ENCODE measurements around the gene SOD1. TPM values are rescaled to one million over a fixed set of nuclear protein-coding genes. Genes with fewer than 3 reads are reported as not detected.
"Not testable (repeated sequence)": the region's sequence is repeated elsewhere in the genome, so short reads cannot be mapped to it uniquely, and the experiment has no call there.

Gene SOD1
- total RNA-seq, 1 donor from 2014 or later: 206 TPM

- not testable (repeated sequence) for DNase-seq (ENCODE audit: low read depth)
These were observed 4.5 kb upstream of the SOD1 start for GRCh38 chr21:31654821-31655580.

GRCh38 chr21:31656199-31657095 lies 3.0 kb upstream of the SOD1 start:
- no peak for DNase-seq (ENCODE audit: low read depth)

GRCh38 chr21:31658053-31658452 lies 1.4 kb upstream of the SOD1 start:
- DNase-seq (ENCODE audit: low read depth): no peak

GRCh38 chr21:31659286-31659535 lies 282 bp upstream of the SOD1 start:
- DNase-seq (ENCODE audit: low read depth): no peak

- no peak for DNase-seq (ENCODE audit: low read depth)
These were observed 719 bp downstream of the SOD1 start for GRCh38 chr21:31660259-31660565.

- no peak for DNase-seq (ENCODE audit: low read depth)
These were observed 1.1 kb downstream of the SOD1 start for GRCh38 chr21:31660591-31660990.

GRCh38 chr21:31663584-31664249 lies 4.2 kb downstream of the SOD1 start:
- DNase-seq (ENCODE audit: low read depth): no peak

- DNase-seq (ENCODE audit: low read depth): no peak
These were observed 5.9 kb downstream of the SOD1 start for GRCh38 chr21:31665397-31665796.

- DNase-seq (ENCODE audit: low read depth): not testable (repeated sequence)
These were observed 6.4 kb downstream of the SOD1 start for GRCh38 chr21:31665869-31666268.

GRCh38 chr21:31666445-31667010 lies 7.0 kb downstream of the SOD1 start:
- DNase-seq (ENCODE audit: low read depth): no peak

- no peak for DNase-seq (ENCODE audit: low read depth)
These were observed 7.6 kb downstream of the SOD1 start for GRCh38 chr21:31667132-31667531.

- no peak for DNase-seq (ENCODE audit: low read depth)
These were observed 8.1 kb downstream of the SOD1 start for GRCh38 chr21:31667639-31668038.

GRCh38 chr21:31668651-31669491 lies 9.4 kb downstream of the SOD1 start:
- no peak for DNase-seq (ENCODE audit: low read depth)

GRCh38 chr21:31670070-31670469 lies 10.6 kb downstream of the SOD1 start:
- no peak for DNase-seq (ENCODE audit: low read depth)

GRCh38 chr21:31671146-31671716 lies 11.7 kb downstream of the SOD1 start:
- no peak for DNase-seq (ENCODE audit: low read depth)

- DNase-seq (ENCODE audit: low read depth): no peak
These were observed 12.4 kb downstream of the SOD1 start for GRCh38 chr21:31671931-31672330.

GRCh38 chr21:31673321-31673912 lies 13.9 kb downstream of the SOD1 start:
- DNase-seq (ENCODE audit: low read depth): no peak

- no peak for DNase-seq (ENCODE audit: low read depth)
These were observed 15.8 kb downstream of the SOD1 start for GRCh38 chr21:31675318-31675717.

- no peak for DNase-seq (ENCODE audit: low read depth)
These were observed 16.5 kb downstream of the SOD1 start for GRCh38 chr21:31675960-31676359.

- no peak for DNase-seq (ENCODE audit: low read depth)
These were observed 17.6 kb downstream of the SOD1 start for GRCh38 chr21:31677047-31677446.

Measured in myocyte (in vitro differentiated cells).